ENCODE data around the gene NGDN. TPM values are rescaled to one million over a fixed set of nuclear protein-coding genes. Genes with fewer than 3 reads are reported as not detected.
A peak's percentile ranks its signal among the peaks of the same experiment; 100 is the strongest.

NGDN gene
- total RNA-seq (2021; fragmentation: NEBNext Ultra II Directional; extraction: Animal tissue kit (Norgen Biotek cat#: 25700)) = 48.8 and 56.0 TPM in 2 replicates
- 22.4 and 39.8 TPM in 2 replicates for polyA plus RNA-seq (2011; rRNA removed)
- 65.2 TPM for polyA plus RNA-seq (2011; cell fraction: cytosol; rRNA removed)
- 25.3 TPM for polyA plus RNA-seq (2011; cell fraction: nucleus; rRNA removed)
- 54.0 to 81.0 TPM (median 68.1 TPM) in 4 replicates for polyA plus RNA-seq (2012, experiment 1 of 2)
- 8.9 TPM for polyA plus RNA-seq (2012, experiment 2 of 2)
- polyA plus RNA-seq (2013, experiment 1 of 2) = 78.2 TPM
- polyA plus RNA-seq (2013, experiment 2 of 2) = 73.8 TPM
- polyA minus RNA-seq (2011; rRNA and poly(A)+ RNA removed) = 32.5 and 41.8 TPM in 2 replicates
- polyA minus RNA-seq (2011; cell fraction: cytosol; rRNA and poly(A)+ RNA removed) = 12.8 TPM
- 35.4 TPM for polyA minus RNA-seq (2011; cell fraction: nucleus; rRNA and poly(A)+ RNA removed)
- long read RNA-seq, experiment 1, partial matches to known transcripts = 18 of 25 reads
- long read RNA-seq, experiment 1, other reads (novel, unspliced or antisense) = 4 of 25 reads
- long read RNA-seq, experiment 2, transcript NGDN-202 (11 exons, 1,143 nt) = major isoform, 141 of 169 reads
- long read RNA-seq, experiment 2, partial matches to known transcripts = 15 of 169 reads
- long read RNA-seq, experiment 2, other reads (novel, unspliced or antisense) = 10 of 169 reads

GRCh38 chr14:23469127-23469905 lies at the start of gene NGDN:
TSS of gene NGDN (plus strand) at chr14:23469703. CDS start at chr14:23469716, 13 bp downstream.
- H3K18ac ChIP-seq (ENCODE audit: extremely low read depth, low read length) = peak within 1 kb of the TSS; percentile 91; the same call in 1 of the 2 replicates
- H3K4ac ChIP-seq (replicated peaks; ENCODE audit: insufficient read length, low read depth, low read length) = peak within 1 kb of the TSS; percentile 11
- H3K9me3 ChIP-seq (ENCODE audit: insufficient read depth in 2 of 2, low read depth in 1 of 2, low read length in 1 of 2) = no peaks in the 10 kb centered on the region
- H3K4me1 ChIP-seq (replicated peaks in 1 of 4; ENCODE audit: control insufficient read depth in 3 of 4, insufficient read depth in 4 of 4, low read length in 3 of 4) = peaks cover 0 to 3% (median 0%) of the 10 kb centered on the region in 4 experiments; a peak in 1 of 7 replicates
- no peak within 1 kb of the TSS for H2BK15ac ChIP-seq (ENCODE audit: low read length)
- H2AFZ ChIP-seq (ENCODE audit: low read length) = peak within 1 kb of the TSS; percentile 74
- no peak within 1 kb of the TSS; the same call in 1 of the 2 replicates for H2BK12ac ChIP-seq (ENCODE audit: low read depth, low read length)
- no peaks in the 10 kb centered on the region for H4K20me1 ChIP-seq (replicated peaks in 1 of 2; ENCODE audit: control insufficient read depth in 1 of 2, insufficient read depth in 2 of 2, low read length in 2 of 2)
- H3K14ac ChIP-seq (ENCODE audit: insufficient read length) = no peak within 1 kb of the TSS
- CTCF ChIA-PET (ENCODE audit: partially characterized antibody) = interaction anchor here (0.7 to 26.8 kb wide), 6 partner anchors 13 to 110 kb away, joined by 3 to 2092 read pairs (median 3); partner anchors contain the start of genes AP1G2, MYH7, THTPA and ZFHX2
- H2BK120ac ChIP-seq (replicated peaks; ENCODE audit: low read depth, low read length) = no peak within 1 kb of the TSS
- 7% methylated on average over 41 of the region's 41 CpGs; no CpG with 5 or more reads in 1 of the 2 experiments for WGBS, 2 experiments (ENCODE audit: extremely low coverage in 1 of 2, insufficient coverage in 1 of 2, insufficient read length in 1 of 2, insufficient replicate concordance in 2 of 2, low coverage in 1 of 2, low lambda C conversion rate in 2 of 2, missing lambda C conversion rate in 1 of 2)
- H3K56ac ChIP-seq (replicated peaks; ENCODE audit: insufficient read length, low read depth, low read length) = peak within 1 kb of the TSS; percentile 43
- H3K23ac ChIP-seq (ENCODE audit: insufficient read length) = no peak within 1 kb of the TSS
- no peak within 1 kb of the TSS for H2BK20ac ChIP-seq (ENCODE audit: low read length)
- H4K91ac ChIP-seq (replicated peaks; ENCODE audit: insufficient read length, low read length) = peak within 1 kb of the TSS; percentile 26
- peak within 1 kb of the TSS; percentile 89 to 97 (median 96) for H3K4me3 ChIP-seq (ENCODE audit: extremely low read depth in 1 of 4, insufficient read depth in 2 of 4, low read depth in 3 of 4, low read length in 4 of 4)
- POLR2A ChIA-PET (ENCODE audit: partially characterized antibody) = interaction anchor here (0.8 to 22.8 kb wide), 3 partner anchors 13 to 83 kb away, joined by 3 to 944 read pairs (median 3); partner anchors contain the start of genes AP1G2, THTPA and ZFHX2
- DNase-seq (ENCODE audit: low read depth in 1 of 2, low spot score in 2 of 2) = peak; percentile 94 to 96
- peaks cover 0 to 16% of the 10 kb centered on the region in 2 experiments; a peak in 3 of 4 replicates for H3K79me2 ChIP-seq (ENCODE audit: control insufficient read depth in 1 of 2, insufficient read depth in 2 of 2, low read length in 2 of 2)
- peak within 1 kb of the TSS; percentile 84 for H4K5ac ChIP-seq (ENCODE audit: insufficient read length, low read depth, low read length)
- H3K36me3 ChIP-seq (ENCODE audit: control insufficient read depth in 2 of 4, insufficient read depth in 4 of 4, low read length in 3 of 4) = peaks cover 2 to 18% (median 13%) of the 10 kb centered on the region in 4 experiments; a peak in 6 of 8 replicates
- H3K9ac ChIP-seq (replicated peaks in 1 of 4; ENCODE audit: extremely low read depth in 1 of 4, low read depth in 3 of 4, low read length in 3 of 4) = peak within 1 kb of the TSS; percentile 73 to 92 (median 88)
- FAIRE-seq = peak; percentile 99
- no peaks in the 10 kb centered on the region for H3K79me1 ChIP-seq (ENCODE audit: low read depth, low read length)
- H3K27ac ChIP-seq (ENCODE audit: low read depth, low read length) = peak within 1 kb of the TSS; percentile 79
- H4K8ac ChIP-seq (ENCODE audit: extremely low read depth, insufficient read depth, low read length) = peak within 1 kb of the TSS; percentile 99
- no peaks in the 10 kb centered on the region for H3K27me3 ChIP-seq (replicated peaks in 1 of 4; ENCODE audit: control insufficient read depth in 3 of 4, extremely low read depth in 1 of 4, insufficient read depth in 3 of 4, low read length in 3 of 4)
- H2AK5ac ChIP-seq (ENCODE audit: low read depth, low read length) = no peak within 1 kb of the TSS
- H3K23me2 ChIP-seq (ENCODE audit: low read depth, low read length) = no peaks in the 10 kb centered on the region
- peak within 1 kb of the TSS; percentile 35 to 72 for H3K4me2 ChIP-seq (ENCODE audit: insufficient read depth in 1 of 2, low read depth in 2 of 2, low read length in 2 of 2)
- H2BK5ac ChIP-seq (ENCODE audit: low read depth, low read length) = peak within 1 kb of the TSS; percentile 75
- TF ChIP-seq ZNF274 (IDR thresholded peaks at IDR 0.05; ENCODE audit: borderline replicate concordance, extremely low read depth, low read length) (no peak), BACH1 (IDR thresholded peaks at IDR 0.05; ENCODE audit: low read length) (no peak), EP300 (IDR thresholded peaks at IDR 0.05; ENCODE audit: borderline replicate concordance in 1 of 2, low read depth in 2 of 2, low read length in 2 of 2) (no peak), E2F6 (IDR thresholded peaks at IDR 0.05) (peak; percentile 47; the same call in 1 of the 2 replicates), NRF1 (IDR thresholded peaks at IDR 0.05; ENCODE audit: low read depth, low read length) (no peak), HDAC2 (IDR thresholded peaks at IDR 0.05; ENCODE audit: borderline replicate concordance in 1 of 2, low read depth in 2 of 2, low read length in 2 of 2) (peak in 1 of 2 experiments; percentile 98; a peak in 2 of 4 replicates), POLR2AphosphoS5 (IDR thresholded peaks at IDR 0.05; ENCODE audit: low read depth, low read length) (peak; percentile 94)
